Measurements from ENCODE around the gene KCNJ6.
"Not testable (repeated sequence)": the region's sequence is repeated elsewhere in the genome, so short reads cannot be mapped to it uniquely, and the experiment has no call there.

Gene KCNJ6

GRCh38 chr21:37764691-37765090 lies 151.6 kb downstream of the KCNJ6 start:
- H3K27ac ChIP-seq (ENCODE audit: low read depth, low read length, poor library complexity, severe bottlenecking), result no peak overlapping the region
- no peak overlapping the region for H3K4me3 ChIP-seq (ENCODE audit: low read depth, low read length, poor library complexity, severe bottlenecking)
- TF ChIP-seq CTCF (IDR thresholded peaks at IDR 0.05; ENCODE audit: low read length), result no peak
- no peak for TF ChIP-seq EZH2 (IDR thresholded peaks at IDR 0.05; ENCODE audit: borderline replicate concordance, low read length)
- H3K79me2 ChIP-seq (ENCODE audit: insufficient read depth, low read length), result no peaks in the 10 kb centered on the region
- H3K4me2 ChIP-seq (ENCODE audit: low read length), result no peak overlapping the region
- no peaks in the 10 kb centered on the region for H3K9me3 ChIP-seq (ENCODE audit: low read length)
- H4K20me1 ChIP-seq (ENCODE audit: insufficient read depth, low read length), result no peaks in the 10 kb centered on the region
- no peak overlapping the region for H2AFZ ChIP-seq (ENCODE audit: low read length)
- H3F3A ChIP-seq (ENCODE audit: insufficient read depth, low read length), result no peaks in the 10 kb centered on the region
- H3K36me3 ChIP-seq (ENCODE audit: insufficient read depth, low read length), result no peaks in the 10 kb centered on the region
- H3K4me1 ChIP-seq (ENCODE audit: insufficient read depth, low read length, severe bottlenecking), result no peaks in the 10 kb centered on the region
- no peaks in the 10 kb centered on the region for H3K9me2 ChIP-seq (ENCODE audit: low read depth, low read length)
- no peak overlapping the region for H3K9ac ChIP-seq (ENCODE audit: low read length)
- no peaks in the 10 kb centered on the region; the same call in 1 of the 2 replicates for H3K27me3 ChIP-seq (ENCODE audit: insufficient read depth, low read length)

- Histone ChIP-seq H3K9me2 (ENCODE audit: low read depth, low read length) (no peaks in the 10 kb centered on the region), H4K20me1 (ENCODE audit: insufficient read depth, low read length) (no peaks in the 10 kb centered on the region), H3F3A (ENCODE audit: insufficient read depth, low read length) (no peaks in the 10 kb centered on the region), H3K36me3 (ENCODE audit: insufficient read depth, low read length) (no peaks in the 10 kb centered on the region), H3K79me2 (ENCODE audit: insufficient read depth, low read length) (no peaks in the 10 kb centered on the region), H3K4me2 (ENCODE audit: low read length) (no peak overlapping the region), H3K4me3 (ENCODE audit: low read depth, low read length, poor library complexity, severe bottlenecking) (no peak overlapping the region), H3K4me1 (ENCODE audit: insufficient read depth, low read length, severe bottlenecking) (no peaks in the 10 kb centered on the region), H3K27ac (ENCODE audit: low read depth, low read length, poor library complexity, severe bottlenecking) (no peak overlapping the region), H3K27me3 (ENCODE audit: insufficient read depth, low read length) (no peaks in the 10 kb centered on the region; the same call in 1 of the 2 replicates), H3K9me3 (ENCODE audit: low read length) (no peaks in the 10 kb centered on the region), H3K9ac (ENCODE audit: low read length) (no peak overlapping the region), H2AFZ (ENCODE audit: low read length) (no peak overlapping the region)
- TF ChIP-seq EZH2 (IDR thresholded peaks at IDR 0.05; ENCODE audit: borderline replicate concordance, low read length) (no peak), CTCF (IDR thresholded peaks at IDR 0.05; ENCODE audit: low read length) (no peak)
These were observed 153.0 kb downstream of the KCNJ6 start for GRCh38 chr21:37763298-37763697.

- Histone ChIP-seq H4K20me1 (ENCODE audit: insufficient read depth, low read length) (no peaks in the 10 kb centered on the region), H3K9me2 (ENCODE audit: low read depth, low read length) (no peaks in the 10 kb centered on the region), H3K9me3 (ENCODE audit: low read length) (no peaks in the 10 kb centered on the region), H3K4me2 (ENCODE audit: low read length) (no peak overlapping the region), H2AFZ (ENCODE audit: low read length) (no peak overlapping the region), H3K9ac (ENCODE audit: low read length) (no peak overlapping the region), H3K4me3 (ENCODE audit: low read depth, low read length, poor library complexity, severe bottlenecking) (no peak overlapping the region), H3K27ac (ENCODE audit: low read depth, low read length, poor library complexity, severe bottlenecking) (no peak overlapping the region), H3K27me3 (ENCODE audit: insufficient read depth, low read length) (no peaks in the 10 kb centered on the region; the same call in 1 of the 2 replicates), H3K36me3 (ENCODE audit: insufficient read depth, low read length) (no peaks in the 10 kb centered on the region), H3K79me2 (ENCODE audit: insufficient read depth, low read length) (no peaks in the 10 kb centered on the region), H3F3A (ENCODE audit: insufficient read depth, low read length) (no peaks in the 10 kb centered on the region), H3K4me1 (ENCODE audit: insufficient read depth, low read length, severe bottlenecking) (no peaks in the 10 kb centered on the region)
- no peak for TF ChIP-seq EZH2 (IDR thresholded peaks at IDR 0.05; ENCODE audit: borderline replicate concordance, low read length)
- no peak for TF ChIP-seq CTCF (IDR thresholded peaks at IDR 0.05; ENCODE audit: low read length)
These were observed 153.7 kb downstream of the KCNJ6 start for GRCh38 chr21:37762606-37763005.

GRCh38 chr21:37761406-37761805 lies 154.9 kb downstream of the KCNJ6 start:
- H4K20me1 ChIP-seq (ENCODE audit: insufficient read depth, low read length); H3K9me3 ChIP-seq (ENCODE audit: low read length); H3K27ac ChIP-seq (ENCODE audit: low read depth, low read length, poor library complexity, severe bottlenecking); H3K4me3 ChIP-seq (ENCODE audit: low read depth, low read length, poor library complexity, severe bottlenecking); H3K9me2 ChIP-seq (ENCODE audit: low read depth, low read length); H3F3A ChIP-seq (ENCODE audit: insufficient read depth, low read length); H3K9ac ChIP-seq (ENCODE audit: low read length); H3K4me1 ChIP-seq (ENCODE audit: insufficient read depth, low read length, severe bottlenecking); H3K79me2 ChIP-seq (ENCODE audit: insufficient read depth, low read length); H3K36me3 ChIP-seq (ENCODE audit: insufficient read depth, low read length); H2AFZ ChIP-seq (ENCODE audit: low read length); H3K4me2 ChIP-seq (ENCODE audit: low read length); H3K27me3 ChIP-seq (ENCODE audit: insufficient read depth, low read length): not testable (repeated sequence)
